Stomach (tissue), 4 donors: ENCODE measurements around the gene ANLN.

Experiments
- EP300 ChIP-seq: sonication (generic); formaldehyde crosslinking; IDR thresholded peaks from one replicate; pipeline ENCODE4 v1.6.1; 2017; ENCODE audit warnings: antibody characterized with exemption
- TF ChIP-seq, protein P1 (sequence below), 7 experiments: fragments of 450-650 bp in 4 of 7; fragments of 200-600 bp in 3 of 7; sonication (generic) in 3 of 7; IDR thresholded peaks; one replicate each; pipeline ENCODE4 v1.5.1; 2016 to 2019; ENCODE audit warnings: antibody characterized with exemption in 7 of 7, control low read depth in 2 of 7, mild to moderate bottlenecking in 1 of 7

DNA sequence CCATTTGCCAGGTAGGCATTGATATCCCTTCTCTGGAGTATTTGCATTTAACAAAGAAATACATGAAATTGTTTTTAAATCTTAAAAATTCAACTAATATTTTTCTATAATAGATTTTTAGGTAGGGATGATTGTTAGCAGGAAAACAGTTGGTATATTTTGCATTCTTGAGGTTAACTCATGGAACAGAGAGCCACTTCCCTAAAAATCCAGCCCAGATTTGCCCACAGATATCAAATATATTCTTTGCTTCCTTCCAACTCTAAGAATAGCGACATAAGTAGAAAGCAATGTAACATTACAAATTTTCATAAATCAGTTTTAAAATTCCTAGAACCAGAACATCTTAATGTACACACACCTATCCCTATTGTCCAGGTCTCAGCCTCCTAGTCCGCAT, 45.0 kb upstream of the ANLN start:
- TF ChIP-seq, protein P1, sequence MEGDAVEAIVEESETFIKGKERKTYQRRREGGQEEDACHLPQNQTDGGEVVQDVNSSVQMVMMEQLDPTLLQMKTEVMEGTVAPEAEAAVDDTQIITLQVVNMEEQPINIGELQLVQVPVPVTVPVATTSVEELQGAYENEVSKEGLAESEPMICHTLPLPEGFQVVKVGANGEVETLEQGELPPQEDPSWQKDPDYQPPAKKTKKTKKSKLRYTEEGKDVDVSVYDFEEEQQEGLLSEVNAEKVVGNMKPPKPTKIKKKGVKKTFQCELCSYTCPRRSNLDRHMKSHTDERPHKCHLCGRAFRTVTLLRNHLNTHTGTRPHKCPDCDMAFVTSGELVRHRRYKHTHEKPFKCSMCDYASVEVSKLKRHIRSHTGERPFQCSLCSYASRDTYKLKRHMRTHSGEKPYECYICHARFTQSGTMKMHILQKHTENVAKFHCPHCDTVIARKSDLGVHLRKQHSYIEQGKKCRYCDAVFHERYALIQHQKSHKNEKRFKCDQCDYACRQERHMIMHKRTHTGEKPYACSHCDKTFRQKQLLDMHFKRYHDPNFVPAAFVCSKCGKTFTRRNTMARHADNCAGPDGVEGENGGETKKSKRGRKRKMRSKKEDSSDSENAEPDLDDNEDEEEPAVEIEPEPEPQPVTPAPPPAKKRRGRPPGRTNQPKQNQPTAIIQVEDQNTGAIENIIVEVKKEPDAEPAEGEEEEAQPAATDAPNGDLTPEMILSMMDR (IDR thresholded peaks at IDR 0.05) = no peak
- no peak for TF ChIP-seq EP300
